GM12872 (cell line): Measurements from ENCODE around the gene HAGH.

Source experiments
- TF ChIP-seq, protein P1 (sequence below): IDR thresholded peaks from 3 replicates; pipeline ENCODE4 v1.5.1; 2011; ENCODE audit warnings: low read depth, mild to moderate bottlenecking, low read length, moderate library complexity; ENCODE audit not compliant: insufficient read depth

HAGH gene

DNA sequence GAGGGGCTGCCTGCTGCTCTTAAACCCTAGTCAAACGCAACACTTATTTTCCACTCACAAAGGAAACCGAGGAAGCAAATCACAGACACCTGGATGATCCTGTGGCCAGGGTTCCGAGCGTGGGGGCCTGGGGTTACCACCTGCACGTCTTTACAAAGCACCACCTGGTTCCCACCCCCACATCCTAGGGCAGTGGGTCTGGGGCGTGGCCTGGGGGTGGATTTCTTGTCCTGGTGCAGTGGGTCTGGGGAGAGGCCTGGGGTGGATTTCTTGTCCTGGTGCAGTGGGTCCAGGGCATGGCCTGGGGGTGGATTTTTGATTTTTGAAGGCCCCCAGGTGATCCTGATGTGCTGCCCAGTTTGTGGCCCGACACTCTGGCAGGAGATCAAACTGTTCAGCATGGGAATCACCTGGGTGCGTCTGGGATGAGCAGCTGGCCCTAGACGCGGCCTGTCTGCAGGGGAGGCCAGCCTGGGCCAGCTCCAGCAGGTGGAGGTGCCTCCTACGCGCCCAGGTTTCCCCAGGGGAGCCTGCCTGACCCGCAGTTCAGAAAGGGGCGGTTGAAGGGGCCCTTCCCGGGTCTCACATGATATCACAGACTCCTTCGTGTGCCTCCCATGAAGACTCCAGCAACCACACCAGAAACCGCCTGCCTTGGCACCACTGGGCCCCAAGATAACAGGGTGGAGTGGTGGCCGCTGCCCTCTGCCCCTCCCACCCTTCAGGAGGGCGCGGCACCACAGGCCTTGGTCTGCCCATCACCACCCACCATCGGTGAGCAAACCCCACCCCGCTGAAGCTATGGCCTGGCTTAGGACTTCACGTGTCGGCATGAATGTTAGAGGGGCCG, 6.3 kb downstream of the HAGH start:
- TF ChIP-seq, protein P1, sequence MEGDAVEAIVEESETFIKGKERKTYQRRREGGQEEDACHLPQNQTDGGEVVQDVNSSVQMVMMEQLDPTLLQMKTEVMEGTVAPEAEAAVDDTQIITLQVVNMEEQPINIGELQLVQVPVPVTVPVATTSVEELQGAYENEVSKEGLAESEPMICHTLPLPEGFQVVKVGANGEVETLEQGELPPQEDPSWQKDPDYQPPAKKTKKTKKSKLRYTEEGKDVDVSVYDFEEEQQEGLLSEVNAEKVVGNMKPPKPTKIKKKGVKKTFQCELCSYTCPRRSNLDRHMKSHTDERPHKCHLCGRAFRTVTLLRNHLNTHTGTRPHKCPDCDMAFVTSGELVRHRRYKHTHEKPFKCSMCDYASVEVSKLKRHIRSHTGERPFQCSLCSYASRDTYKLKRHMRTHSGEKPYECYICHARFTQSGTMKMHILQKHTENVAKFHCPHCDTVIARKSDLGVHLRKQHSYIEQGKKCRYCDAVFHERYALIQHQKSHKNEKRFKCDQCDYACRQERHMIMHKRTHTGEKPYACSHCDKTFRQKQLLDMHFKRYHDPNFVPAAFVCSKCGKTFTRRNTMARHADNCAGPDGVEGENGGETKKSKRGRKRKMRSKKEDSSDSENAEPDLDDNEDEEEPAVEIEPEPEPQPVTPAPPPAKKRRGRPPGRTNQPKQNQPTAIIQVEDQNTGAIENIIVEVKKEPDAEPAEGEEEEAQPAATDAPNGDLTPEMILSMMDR: no peak

DNA sequence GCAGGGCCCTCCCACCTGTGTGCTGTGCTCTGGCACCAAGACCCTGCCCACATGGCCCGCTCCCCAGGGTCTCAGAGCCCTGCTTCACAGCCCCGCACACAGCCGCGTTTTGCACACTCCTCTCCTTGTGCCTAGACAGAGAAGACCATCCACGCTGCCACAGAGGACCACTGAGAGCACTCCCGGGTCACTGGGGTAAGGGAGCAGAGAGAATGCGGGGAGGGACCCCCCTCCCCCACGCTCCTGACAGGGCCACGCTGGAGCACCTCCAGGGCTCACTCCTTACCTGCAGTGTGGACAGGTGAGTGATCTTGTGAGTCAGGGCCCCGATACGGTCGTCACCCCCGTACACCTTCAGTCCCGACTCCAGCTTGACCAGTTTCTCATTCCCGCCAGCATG, 7.0 kb downstream of the HAGH start:
- TF ChIP-seq, protein P1: no peak

DNA sequence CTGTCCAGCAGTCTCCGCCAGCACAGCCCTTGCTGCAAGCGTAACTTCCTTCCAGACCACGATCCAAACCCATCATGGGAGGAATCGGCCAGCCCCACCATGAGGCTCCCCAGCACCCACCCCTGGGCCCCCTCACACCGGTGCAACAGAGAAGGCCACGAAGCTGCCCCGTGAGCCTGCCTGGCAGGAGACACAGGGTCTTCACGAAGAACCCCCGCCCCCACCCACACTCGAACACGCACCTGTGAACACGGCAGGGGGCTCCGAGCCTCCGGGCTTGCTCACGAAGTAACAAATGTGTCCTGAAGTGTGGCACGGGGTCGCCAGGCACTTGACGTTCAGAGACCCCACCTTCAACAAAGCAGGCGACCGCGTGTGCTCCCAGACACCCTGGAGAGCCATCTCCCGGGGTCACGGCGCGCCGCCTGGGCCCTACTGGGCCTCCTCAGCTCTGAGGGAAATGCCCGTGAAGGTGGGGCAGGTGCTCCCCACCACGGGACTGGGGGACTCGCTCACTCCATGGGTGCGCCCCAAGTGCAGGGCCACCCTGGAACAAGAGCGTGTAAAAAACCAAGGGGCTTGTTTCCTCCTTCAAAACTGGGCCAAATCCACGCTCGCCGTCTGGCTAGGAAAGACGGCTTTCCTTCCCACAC, 7.6 kb downstream of the HAGH start:
- TF ChIP-seq, protein P1: no peak

DNA sequence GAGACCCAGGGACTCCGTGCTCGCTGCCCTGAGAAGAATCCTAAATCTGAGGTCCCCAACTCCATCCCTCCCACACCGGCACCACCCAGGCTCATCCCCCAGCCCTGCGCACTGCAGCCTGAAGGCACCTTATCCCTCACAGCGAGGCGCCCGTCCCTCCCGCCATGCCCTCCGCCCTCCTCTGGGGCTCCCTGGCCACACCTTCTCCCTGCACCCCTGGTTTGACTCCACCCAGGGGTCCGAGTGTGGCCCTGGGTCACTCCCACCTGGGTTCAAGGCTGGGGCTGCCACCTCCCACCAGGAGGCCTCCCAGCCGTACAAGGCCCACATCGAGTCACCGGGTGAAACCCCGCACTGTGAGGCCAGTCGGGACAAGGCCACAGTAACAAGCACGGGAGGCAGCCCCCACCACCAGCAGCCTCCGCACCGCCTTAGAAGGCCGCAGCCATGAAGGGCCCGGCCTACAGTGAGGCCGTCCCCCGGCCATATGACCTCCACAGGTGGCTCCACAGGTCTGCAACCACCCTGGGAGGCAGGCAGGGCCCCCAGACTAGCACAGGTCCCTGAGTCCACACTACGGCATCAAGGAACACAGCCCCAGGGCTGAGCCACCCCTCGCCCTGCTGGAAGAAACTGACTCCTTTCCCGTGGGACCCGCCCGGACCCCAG, 8.3 kb downstream of the HAGH start:
- TF ChIP-seq, protein P1: no peak

DNA sequence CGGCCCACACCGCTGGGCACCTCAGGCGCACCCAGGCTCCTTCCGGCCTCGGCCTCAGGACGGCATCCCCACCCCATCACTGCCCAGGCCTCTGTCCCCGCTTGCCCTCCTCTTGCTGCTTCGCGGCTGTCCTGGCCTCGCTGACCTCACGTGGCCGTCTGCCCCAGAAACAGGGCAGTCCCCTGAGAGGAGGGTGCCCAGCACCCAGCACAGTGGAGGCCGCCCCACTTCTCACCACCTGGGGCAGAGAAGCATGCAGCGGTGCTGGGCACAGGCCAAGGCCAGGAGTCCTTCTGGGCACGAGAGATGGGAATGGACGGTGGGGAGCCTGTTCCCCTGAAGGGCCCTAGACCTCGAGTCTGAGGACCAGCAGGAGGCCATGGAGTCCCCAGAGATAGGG, 8.9 kb downstream of the HAGH start:
- TF ChIP-seq, protein P1: no peak

DNA sequence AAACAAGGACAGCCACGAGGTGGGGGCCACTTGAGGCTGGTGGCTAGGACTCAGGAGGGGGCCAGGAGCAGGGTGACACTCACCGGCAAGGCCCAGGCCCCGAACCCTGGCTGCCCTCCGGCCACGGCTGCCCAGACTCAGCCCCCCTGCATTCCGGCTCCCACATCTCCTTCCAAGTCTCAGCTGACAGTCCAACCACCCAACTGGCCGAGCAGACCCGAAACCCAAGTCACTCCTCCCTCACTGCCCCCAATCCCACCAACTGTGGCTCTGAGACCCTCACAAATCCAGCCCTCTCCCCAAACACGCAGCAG, 9.4 kb downstream of the HAGH start:
- TF ChIP-seq, protein P1: no peak

DNA sequence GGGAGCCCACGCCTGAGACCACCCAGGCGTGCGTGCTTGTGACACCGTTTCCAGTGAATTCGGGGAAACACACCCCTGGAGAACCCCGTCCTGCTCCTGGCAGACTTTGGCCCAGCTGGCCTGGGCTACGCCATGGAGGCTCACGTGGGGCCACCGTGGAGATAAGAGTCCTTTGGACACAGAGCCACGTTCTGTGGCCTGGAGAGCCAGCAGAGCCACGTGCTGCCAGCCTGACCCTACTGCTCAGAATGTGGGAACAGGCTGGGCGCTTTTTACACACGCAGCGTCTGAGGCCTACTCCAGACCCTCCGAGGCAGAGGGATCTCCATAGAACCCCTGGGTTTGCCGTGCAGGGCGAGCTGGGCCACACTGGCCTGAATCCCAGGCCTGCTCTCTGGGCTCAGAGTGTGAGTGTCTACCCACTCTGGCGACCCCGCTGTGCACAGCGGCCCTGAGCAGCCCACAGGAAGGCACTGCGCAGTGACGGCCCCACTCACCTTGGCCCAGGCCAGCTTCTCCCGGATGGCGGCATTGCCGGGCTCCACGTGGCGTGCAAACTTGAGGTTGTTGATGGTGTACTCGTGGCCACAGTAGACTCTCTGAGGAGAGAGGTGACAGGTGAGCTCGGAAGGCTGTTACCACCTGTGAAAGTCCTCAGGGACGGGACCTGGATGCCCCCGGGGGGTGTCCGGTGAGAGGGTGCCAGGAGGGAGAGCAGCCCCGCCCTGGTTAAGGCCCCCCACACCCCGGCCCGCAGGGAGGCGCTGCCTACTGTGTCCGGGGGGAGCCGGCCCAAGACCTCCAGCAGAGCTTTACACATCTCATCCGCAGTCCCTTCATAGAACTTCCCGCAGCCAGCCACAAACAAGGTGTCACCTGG, 10.0 kb downstream of the HAGH start:
- TF ChIP-seq, protein P1: no peak
